Neural cell (in vitro differentiated cells): ENCODE results near the gene KCNQ2. TPM values are rescaled to one million over a fixed set of nuclear protein-coding genes. Genes with fewer than 3 reads are reported as not detected.

Experiments used
- H2AFZ ChIP-seq: fragments of 200-600, 300-800 bp; sonication (generic), shearing (Covaris generic); 2 replicates; pipeline ENCODE4 v1.6.0; 2014; ENCODE audit warnings: low read depth, mild to moderate bottlenecking, antibody characterized with exemption, low read length, moderate library complexity
- H3F3A ChIP-seq: fragments of 200-600 bp; shearing (Covaris generic); 2 replicates; pipeline ENCODE4 v1.6.1; 2016; ENCODE audit warnings: mild to moderate bottlenecking, moderate library complexity, mixed read lengths, antibody characterized with exemption, low read length; ENCODE audit not compliant: insufficient read depth, poor library complexity, severe bottlenecking
- H3K27ac ChIP-seq: fragments of 200-600, 300-800 bp; sonication (generic), shearing (Covaris generic); 2 replicates; pipeline ENCODE4 v1.5.1; 2014; ENCODE audit warnings: mild to moderate bottlenecking, low read length, moderate library complexity
- H3K27me3 ChIP-seq: fragments of 300-800, 200-600 bp; sonication (generic), shearing (Covaris generic); 2 replicates; pipeline ENCODE4 v1.6.0; 2014; ENCODE audit warnings: mild to moderate bottlenecking, low read depth, low read length, moderate library complexity; ENCODE audit not compliant: insufficient read depth
- H3K36me3 ChIP-seq: fragments of 300-800, 200-600 bp; sonication (generic), shearing (Covaris generic); 2 replicates; pipeline ENCODE4 v1.5.1; 2014; ENCODE audit warnings: mild to moderate bottlenecking, antibody characterized with exemption, low read length, moderate library complexity; ENCODE audit not compliant: insufficient read depth
- H3K4me2 ChIP-seq: fragments of 300-800, 200-600 bp; sonication (generic), shearing (Covaris generic); 2 replicates; pipeline ENCODE4 v1.6.0; 2014; ENCODE audit warnings: mild to moderate bottlenecking, low read length
- H3K4me3 ChIP-seq: fragments of 300-800, 200-600 bp; sonication (generic), shearing (Covaris generic); 2 replicates; pipeline ENCODE4 v1.5.1; 2014; ENCODE audit warnings: mild to moderate bottlenecking, low read length, moderate library complexity
- H3K79me2 ChIP-seq: fragments of 200-600 bp; shearing (Covaris generic); replicated peaks from 2 replicates; pipeline ENCODE4 v1.6.0; 2014; ENCODE audit warnings: mild to moderate bottlenecking, low read length, moderate library complexity; ENCODE audit not compliant: insufficient read depth
- H3K9ac ChIP-seq: fragments of 300-800, 200-600 bp; sonication (generic), shearing (Covaris generic); 2 replicates; pipeline ENCODE4 v1.6.1; 2016; ENCODE audit warnings: mild to moderate bottlenecking, low read length, mixed read lengths
- H3K9me2 ChIP-seq: fragments of 200-600 bp; shearing (Covaris generic); 2 replicates; pipeline ENCODE4 v1.6.1; 2016; ENCODE audit warnings: mild to moderate bottlenecking, low read length, mixed read lengths; ENCODE audit not compliant: insufficient read depth
- H3K9me3 ChIP-seq: fragments of 200-600, 300-800 bp; sonication (generic), shearing (Covaris generic); 2 replicates; pipeline ENCODE4 v1.6.1; 2016; ENCODE audit warnings: mild to moderate bottlenecking, mixed run types, low read length, moderate library complexity, mixed read lengths
- H4K20me1 ChIP-seq: fragments of 200-600 bp; shearing (Covaris generic); 2 replicates; pipeline ENCODE4 v1.6.1; 2016; ENCODE audit warnings: mild to moderate bottlenecking, mixed run types; ENCODE audit not compliant: insufficient read depth
- CTCF ChIP-seq: fragments of 450-650 bp; IDR thresholded peaks from 2 replicates; pipeline ENCODE4 v1.5.1; 2014; ENCODE audit warnings: antibody characterized with exemption, mild to moderate bottlenecking, moderate library complexity; ENCODE audit not compliant: poor library complexity, severe bottlenecking
- EP300 ChIP-seq: fragments of 450-650 bp; conservative IDR thresholded peaks from 2 replicates; pipeline ENCODE4 v1.6.1; 2014; ENCODE audit warnings: antibody characterized with exemption, mild to moderate bottlenecking, moderate library complexity; ENCODE audit not compliant: poor library complexity, severe bottlenecking
- EZH2 ChIP-seq: fragments of 200-600, 300-800 bp; shearing (Covaris generic), sonication (generic); IDR thresholded peaks from 2 replicates; pipeline ENCODE4 v1.6.1; 2014; ENCODE audit warnings: antibody characterized with exemption, low read length, borderline replicate concordance, mild to moderate bottlenecking; ENCODE audit not compliant: insufficient read depth, poor library complexity, severe bottlenecking
- MXI1 ChIP-seq: fragments of 450-650 bp; conservative IDR thresholded peaks from 2 replicates; pipeline ENCODE4 v1.6.1; 2014; ENCODE audit warnings: antibody characterized with exemption, mild to moderate bottlenecking; ENCODE audit not compliant: poor library complexity, severe bottlenecking
- POLR2AphosphoS5 ChIP-seq: IDR thresholded peaks from 2 replicates; pipeline ENCODE4 v1.6.1; 2012
- RAD21 ChIP-seq: fragments of 450-650 bp; conservative IDR thresholded peaks from 2 replicates; pipeline ENCODE4 v1.6.1; 2014; ENCODE audit warnings: antibody characterized with exemption, mild to moderate bottlenecking, moderate library complexity
- SMC3 ChIP-seq: fragments of 450-650 bp; conservative IDR thresholded peaks from 2 replicates; pipeline ENCODE4 v1.6.1; 2014; ENCODE audit warnings: antibody characterized with exemption, mild to moderate bottlenecking, moderate library complexity; ENCODE audit not compliant: poor library complexity
- TAF1 ChIP-seq: IDR thresholded peaks from 2 replicates; pipeline ENCODE4 v1.6.1; 2012; ENCODE audit warnings: low read depth
- polyA plus RNA-seq: library from polyadenylated mRNA; depleted of rRNA; stranded (reverse); fragments of >200 nt; gene quantifications from 2 replicates; pipeline ENCODE4 v1.2.3, GENCODE V29; 2014
- TF ChIP-seq, protein P1 (sequence below): IDR thresholded peaks from 2 replicates; pipeline ENCODE4 v1.6.1; 2012; ENCODE audit warnings: borderline replicate concordance

Gene KCNQ2
- polyA plus RNA-seq, 1 donor from 2014 or later = 84.7 TPM

DNA sequence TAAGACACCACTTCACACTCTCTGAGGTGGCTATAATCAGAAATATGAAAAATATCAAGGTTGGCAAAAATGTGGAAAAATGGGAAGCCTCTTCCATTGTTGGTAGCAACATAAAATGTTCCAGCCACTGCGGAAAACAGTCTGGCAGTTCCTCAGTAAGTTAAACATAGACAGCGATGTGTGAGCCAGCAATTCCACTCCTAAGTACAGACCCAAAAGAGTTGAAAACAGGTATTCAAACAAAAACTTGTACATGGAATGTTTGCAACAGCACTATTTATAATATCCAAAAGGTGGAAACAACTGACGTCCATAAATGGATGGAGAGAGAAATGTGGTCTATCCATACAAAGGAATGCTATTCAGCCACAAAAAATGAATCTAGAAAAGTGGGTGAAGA lies 40.8 kb upstream of the KCNQ2 start:
- Histone ChIP-seq H3K27ac (no peak overlapping the region), H3K4me3 (no peak overlapping the region), H2AFZ (no peak overlapping the region), H3K4me2 (no peak overlapping the region), H3F3A (no peaks in the 10 kb centered on the region), H3K9me2 (no peaks in the 10 kb centered on the region), H3K79me2 (no peaks in the 10 kb centered on the region), H4K20me1 (no peaks in the 10 kb centered on the region), H3K36me3 (no peaks in the 10 kb centered on the region), H3K9me3 (no peaks in the 10 kb centered on the region), H3K9ac (no peak overlapping the region), H3K27me3 (no peaks in the 10 kb centered on the region)
- no peak for TF ChIP-seq RAD21
- TF ChIP-seq CTCF = no peak
- no peak for TF ChIP-seq TAF1
- no peak for TF ChIP-seq EP300
- TF ChIP-seq EZH2 = no peak
- no peak for TF ChIP-seq SMC3
- TF ChIP-seq POLR2AphosphoS5 = no peak
- TF ChIP-seq MXI1 = no peak
- TF ChIP-seq, protein P1, sequence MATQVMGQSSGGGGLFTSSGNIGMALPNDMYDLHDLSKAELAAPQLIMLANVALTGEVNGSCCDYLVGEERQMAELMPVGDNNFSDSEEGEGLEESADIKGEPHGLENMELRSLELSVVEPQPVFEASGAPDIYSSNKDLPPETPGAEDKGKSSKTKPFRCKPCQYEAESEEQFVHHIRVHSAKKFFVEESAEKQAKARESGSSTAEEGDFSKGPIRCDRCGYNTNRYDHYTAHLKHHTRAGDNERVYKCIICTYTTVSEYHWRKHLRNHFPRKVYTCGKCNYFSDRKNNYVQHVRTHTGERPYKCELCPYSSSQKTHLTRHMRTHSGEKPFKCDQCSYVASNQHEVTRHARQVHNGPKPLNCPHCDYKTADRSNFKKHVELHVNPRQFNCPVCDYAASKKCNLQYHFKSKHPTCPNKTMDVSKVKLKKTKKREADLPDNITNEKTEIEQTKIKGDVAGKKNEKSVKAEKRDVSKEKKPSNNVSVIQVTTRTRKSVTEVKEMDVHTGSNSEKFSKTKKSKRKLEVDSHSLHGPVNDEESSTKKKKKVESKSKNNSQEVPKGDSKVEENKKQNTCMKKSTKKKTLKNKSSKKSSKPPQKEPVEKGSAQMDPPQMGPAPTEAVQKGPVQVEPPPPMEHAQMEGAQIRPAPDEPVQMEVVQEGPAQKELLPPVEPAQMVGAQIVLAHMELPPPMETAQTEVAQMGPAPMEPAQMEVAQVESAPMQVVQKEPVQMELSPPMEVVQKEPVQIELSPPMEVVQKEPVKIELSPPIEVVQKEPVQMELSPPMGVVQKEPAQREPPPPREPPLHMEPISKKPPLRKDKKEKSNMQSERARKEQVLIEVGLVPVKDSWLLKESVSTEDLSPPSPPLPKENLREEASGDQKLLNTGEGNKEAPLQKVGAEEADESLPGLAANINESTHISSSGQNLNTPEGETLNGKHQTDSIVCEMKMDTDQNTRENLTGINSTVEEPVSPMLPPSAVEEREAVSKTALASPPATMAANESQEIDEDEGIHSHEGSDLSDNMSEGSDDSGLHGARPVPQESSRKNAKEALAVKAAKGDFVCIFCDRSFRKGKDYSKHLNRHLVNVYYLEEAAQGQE = no peak

- TF ChIP-seq SMC3 = no peak
- TF ChIP-seq EP300 = no peak
- TF ChIP-seq MXI1 = no peak
- TF ChIP-seq RAD21 = no peak
- no peak for TF ChIP-seq TAF1
- no peak for TF ChIP-seq CTCF
- TF ChIP-seq EZH2 = no peak
- TF ChIP-seq, protein P1 = no peak
- H3K27ac ChIP-seq = no peak overlapping the region
- no peaks in the 10 kb centered on the region for H4K20me1 ChIP-seq
- H3K79me2 ChIP-seq = no peaks in the 10 kb centered on the region
- no peak overlapping the region for H3K9ac ChIP-seq
- no peak overlapping the region for H3K4me3 ChIP-seq
- no peak overlapping the region for H2AFZ ChIP-seq
- no peaks in the 10 kb centered on the region for H3K36me3 ChIP-seq
- peaks cover 9% of the 10 kb centered on the region for H3K9me3 ChIP-seq
- H3K27me3 ChIP-seq = no peaks in the 10 kb centered on the region
- H3K4me2 ChIP-seq = no peak overlapping the region
- no peaks in the 10 kb centered on the region for H3F3A ChIP-seq
- no peaks in the 10 kb centered on the region for H3K9me2 ChIP-seq
Measured at GRCh38 chr20:63509088-63509564, 36.7 kb upstream of the KCNQ2 start.
